HG03280 (cell line): ENCODE results near the gene DPP8.
"Not testable (repeated sequence)": the region's sequence is repeated elsewhere in the genome, so short reads cannot be mapped to it uniquely, and the experiment has no call there.

Source experiments
- ATAC-seq: cut with Tn5 transposase; IDR thresholded peaks from one replicate; pipeline ENCODE4 v1.9.1; 2021; ENCODE audit warnings: mild to moderate bottlenecking, moderate library complexity; ENCODE audit not compliant: unreplicated experiment

DPP8 gene

DNA sequence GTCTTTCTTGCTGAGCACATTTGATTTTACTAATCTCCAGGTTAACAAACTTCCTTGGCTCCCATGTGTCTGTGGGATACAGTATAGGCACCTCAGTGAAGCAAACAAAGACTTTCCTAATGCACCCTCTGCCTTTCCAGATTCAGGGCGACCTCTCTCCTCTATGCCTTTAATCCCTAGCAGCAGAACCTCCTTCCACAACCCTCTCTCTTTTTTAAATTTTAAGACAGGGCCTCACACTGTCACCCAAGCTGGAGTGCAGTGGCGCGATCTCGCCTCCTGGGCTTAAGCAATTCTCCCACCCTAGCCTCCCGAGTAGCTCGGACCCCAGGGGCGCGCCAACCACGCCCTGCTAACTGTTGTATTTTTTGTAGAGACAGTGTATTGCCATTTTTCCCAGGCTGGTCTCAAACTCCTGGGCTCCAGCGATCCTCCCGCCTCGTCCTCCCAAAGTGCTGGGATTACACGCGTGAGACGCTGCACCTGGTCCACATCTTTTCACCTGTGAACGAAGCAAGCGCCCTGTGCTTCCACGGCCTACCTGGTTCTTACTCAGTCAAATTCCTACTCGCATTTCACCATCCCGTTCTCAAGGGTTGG lies 11.1 kb upstream of the DPP8 start:
- ATAC-seq = no peak

DNA sequence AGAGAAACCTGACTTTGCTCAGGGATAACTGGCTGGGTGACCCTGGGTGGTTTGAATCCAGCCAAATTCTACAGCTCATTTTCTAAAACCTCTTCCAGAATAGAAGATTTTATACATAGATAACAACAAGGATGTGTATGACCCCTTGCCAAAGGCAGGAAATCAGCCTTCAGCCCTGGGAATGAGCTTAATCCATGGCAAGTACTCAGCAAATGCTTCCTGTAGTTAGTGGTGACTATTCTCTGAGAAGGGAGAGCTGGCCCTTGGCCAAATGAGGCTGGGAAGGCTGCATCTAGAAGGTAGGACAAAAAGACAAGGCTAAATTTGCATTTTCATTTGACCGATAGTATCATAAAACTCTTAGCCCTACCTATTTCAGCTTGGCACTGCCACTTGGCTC lies 8.1 kb upstream of the DPP8 start:
- ATAC-seq = no peak

DNA sequence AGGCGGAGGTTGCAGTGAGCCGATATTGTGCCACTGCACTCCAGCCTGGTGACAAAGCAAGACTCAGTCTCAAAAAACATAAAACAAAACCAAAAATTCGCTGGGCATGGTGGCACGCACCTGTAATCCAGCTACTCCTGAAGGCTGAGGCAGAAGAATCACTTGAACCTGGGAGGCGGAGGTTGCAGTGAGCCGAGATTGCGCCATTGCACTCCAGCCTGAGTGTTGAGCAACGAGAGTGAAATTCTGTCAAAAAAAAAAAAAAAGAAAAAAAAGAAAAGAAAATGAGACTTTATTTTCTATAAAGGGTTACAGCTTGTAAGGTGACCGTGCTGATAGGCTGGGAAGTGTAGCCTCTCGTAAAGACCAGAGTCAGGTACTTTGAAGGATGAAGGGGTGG lies 6.7 kb upstream of the DPP8 start:
- ATAC-seq = no peak

DNA sequence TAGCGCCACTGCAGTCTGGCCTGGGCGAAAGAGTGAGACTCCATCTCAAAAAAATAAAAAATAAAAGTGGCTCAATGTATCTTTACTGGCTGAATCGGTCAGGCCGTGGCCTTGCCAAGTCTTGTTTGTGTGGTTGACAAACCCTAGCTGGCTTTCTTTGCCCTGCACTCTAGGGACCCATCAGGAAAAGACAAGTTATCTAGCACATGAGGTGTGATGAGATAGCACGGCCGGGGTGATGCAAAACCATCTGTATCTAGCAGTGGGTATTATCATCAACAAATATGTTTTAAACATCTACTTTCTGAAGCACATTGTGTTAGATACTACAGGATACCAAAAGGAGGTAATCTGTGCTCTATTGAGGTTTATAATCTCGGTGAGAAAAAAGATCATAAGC lies 3.9 kb upstream of the DPP8 start:
- no peak for ATAC-seq

DNA sequence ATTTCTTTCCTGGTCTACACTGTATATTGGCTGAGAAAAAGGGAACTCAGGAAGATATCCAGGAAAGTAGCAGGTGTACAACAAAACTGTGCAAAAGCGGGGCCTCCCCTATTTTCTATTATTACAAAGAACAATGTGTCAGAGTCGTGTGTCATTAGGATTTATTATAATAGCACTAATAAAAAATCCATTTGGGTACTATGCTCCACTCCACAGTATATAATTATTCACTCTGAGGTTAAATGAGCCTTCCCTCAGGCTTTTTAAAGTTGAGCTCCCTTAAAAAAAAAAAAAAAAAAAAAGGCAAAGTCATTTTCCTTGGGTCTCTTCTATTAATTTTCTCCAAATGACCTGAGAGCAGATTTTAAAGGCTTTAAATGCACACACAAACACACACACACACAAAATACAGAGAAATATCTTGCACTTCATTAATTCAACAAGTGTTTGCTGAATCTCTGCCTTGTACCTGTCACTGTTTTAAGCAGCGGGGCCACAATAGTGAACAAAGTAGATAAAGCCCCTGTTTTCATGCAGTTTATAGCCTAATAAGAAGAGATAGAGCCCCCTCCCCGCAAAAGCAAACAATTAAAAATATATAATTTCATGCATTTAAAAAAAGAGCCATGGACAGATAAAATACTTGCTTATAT lies 1.3 kb upstream of the DPP8 start:
- ATAC-seq = no peak

DNA sequence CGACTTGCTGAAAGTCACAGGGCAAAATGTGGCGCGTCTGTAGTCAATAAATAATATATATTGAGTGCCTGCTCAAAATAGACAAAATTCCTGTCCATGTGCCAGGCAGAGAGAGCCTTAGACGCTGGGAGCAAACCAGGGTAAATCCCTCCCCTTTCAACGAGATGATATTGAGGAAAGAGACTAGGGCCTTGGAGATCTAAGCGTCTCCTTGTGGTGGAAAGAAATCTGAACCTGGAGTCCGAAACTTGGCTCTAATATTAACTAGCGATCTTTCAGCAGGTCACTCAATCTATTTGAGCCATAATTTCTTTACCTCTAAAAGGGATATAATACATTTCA lies 348 bp upstream of the DPP8 start:
- peak; percentile 10 for ATAC-seq

DNA sequence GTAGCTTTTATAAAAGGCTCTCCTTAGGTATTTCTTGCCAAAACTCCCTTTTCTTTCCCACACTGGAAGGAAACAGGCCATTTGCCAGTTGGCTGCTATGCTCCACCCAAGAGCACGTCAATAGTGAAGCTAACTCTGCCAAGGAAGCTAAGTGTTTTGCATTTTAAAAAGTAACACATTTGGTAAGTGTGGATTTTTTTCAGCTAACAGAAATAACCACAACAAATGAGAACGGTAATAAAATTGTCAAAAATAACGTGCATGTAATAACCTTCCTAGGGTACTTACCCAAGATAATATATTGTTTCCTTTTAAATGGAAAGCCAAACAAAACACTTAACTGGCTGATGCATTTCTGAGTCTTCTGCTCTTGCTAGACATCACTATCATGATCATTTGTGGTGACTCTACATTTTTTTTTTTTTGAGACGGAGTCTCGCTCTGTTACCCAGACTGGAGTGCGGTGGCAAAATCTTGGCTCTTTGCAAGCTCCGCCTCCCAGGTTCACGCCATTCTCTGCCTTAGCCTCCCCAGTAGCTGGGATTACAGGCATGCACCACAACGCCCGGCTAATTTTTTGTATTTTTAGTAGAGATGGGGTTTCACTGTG lies 4.6 kb downstream of the DPP8 start:
- ATAC-seq = no peak

DNA sequence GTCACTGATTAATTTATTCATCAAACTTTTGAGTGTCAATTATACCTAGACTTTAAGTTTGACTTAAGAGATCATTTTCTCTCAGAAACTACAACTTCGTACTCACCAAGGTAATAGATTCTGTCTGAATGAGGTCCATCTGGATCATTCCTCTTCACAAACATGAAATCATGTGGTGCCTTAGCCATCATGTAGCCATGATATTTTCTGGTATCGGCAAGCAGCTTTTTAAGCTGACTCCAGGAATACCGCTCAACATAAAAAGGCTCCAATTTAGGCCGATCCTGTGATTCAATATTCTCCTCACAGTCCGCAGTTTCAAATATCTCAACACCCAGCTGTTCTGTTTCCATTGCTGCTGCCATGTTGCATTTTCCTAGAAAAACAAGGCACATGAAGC lies 5.3 kb downstream of the DPP8 start:
- no peak for ATAC-seq

DNA sequence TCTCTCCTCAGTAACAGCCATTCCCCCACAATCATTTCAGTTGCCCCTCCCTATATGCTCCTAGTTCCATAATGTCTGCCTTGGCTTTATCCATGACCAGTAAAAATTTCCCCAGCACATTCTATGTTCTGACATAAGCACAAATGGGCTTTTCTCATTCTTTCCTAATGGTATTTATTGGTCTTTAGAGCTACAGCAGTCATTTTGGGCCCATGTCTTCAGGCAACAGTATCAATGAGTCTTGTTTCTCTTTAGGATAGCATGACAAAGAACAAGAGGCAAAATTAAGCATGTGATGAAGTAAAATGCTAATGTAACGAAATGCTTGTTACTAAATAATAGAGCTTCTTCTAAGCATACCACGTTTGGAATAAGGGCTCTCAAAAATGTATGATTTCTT lies 8.2 kb downstream of the DPP8 start:
- ATAC-seq = no peak

DNA sequence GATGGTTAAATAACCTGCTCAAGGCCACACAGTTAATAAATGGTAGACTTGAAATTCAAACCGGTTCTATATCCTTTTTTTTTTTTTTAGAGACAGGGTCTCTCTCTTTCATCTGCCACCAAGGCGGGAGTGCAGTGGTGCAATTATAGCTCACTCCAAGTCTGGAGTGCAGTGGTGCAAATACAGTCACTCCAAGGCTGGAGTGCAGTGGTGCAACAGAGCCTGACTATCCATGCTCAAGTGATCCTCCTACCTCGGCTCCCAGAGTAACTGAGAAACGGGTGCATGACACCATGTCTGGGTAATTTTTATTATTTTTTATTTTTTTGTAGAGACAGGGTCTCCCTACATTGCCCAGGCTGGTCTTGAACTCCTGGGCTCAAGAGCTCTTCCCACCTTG lies 23.4 kb downstream of the DPP8 start:
- ATAC-seq = no peak

DNA sequence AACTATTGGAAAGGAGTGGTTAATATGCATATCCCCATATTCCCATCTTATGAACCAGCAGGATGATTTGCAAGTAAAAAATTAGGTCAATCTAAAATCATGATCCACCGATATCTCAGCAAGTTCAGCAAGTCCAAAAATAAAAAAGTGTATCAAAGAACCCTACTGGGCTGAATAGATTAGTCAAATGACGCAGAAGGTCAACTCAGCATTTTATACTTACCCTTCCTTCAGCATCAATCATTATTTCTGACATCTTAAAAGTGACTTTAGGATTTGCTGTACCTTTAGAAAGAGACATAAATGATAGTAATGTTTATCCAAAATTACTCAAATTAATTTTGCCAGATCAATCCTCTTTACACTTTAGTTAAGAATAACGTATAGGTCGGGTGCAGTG lies 32.6 kb downstream of the DPP8 start:
- ATAC-seq = no peak

DNA sequence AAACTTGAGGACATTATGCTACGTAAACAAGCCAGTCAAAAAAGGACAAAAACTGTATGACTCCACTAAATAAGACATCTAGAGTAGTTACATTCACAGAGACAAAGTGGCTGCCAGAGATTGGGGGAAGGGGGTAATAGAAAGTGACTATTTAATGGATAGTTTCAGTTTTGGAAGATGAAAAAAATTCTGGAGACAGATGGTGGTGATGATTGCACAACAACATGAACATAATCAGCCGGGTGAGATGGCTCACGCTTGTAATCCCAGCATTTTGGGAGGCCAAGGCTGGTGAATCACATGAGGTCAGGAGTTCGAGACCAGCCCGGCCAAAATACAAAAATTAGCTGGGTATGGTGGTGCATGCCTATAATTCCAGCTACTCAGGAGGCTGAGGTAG lies 40.6 kb downstream of the DPP8 start:
- ATAC-seq = no peak

DNA sequence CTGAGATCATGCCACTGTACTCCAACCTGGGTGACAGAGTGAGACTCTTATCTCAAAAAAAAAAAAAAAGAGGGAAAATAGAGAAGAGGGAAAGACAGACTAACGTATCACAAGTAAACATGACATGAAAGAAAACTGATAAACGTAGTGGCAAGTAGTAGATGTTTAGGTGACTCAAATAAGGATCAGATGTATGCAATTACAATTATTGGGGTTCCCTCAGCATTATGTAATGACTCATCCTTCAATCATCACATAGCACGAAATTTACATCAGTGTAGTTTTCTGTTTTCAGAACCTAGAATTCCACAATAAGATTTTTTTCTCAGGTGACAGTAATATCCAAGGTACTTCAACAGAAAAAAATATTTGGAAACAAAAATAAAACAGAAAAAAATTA lies 46.6 kb downstream of the DPP8 start:
- ATAC-seq = no peak

DNA sequence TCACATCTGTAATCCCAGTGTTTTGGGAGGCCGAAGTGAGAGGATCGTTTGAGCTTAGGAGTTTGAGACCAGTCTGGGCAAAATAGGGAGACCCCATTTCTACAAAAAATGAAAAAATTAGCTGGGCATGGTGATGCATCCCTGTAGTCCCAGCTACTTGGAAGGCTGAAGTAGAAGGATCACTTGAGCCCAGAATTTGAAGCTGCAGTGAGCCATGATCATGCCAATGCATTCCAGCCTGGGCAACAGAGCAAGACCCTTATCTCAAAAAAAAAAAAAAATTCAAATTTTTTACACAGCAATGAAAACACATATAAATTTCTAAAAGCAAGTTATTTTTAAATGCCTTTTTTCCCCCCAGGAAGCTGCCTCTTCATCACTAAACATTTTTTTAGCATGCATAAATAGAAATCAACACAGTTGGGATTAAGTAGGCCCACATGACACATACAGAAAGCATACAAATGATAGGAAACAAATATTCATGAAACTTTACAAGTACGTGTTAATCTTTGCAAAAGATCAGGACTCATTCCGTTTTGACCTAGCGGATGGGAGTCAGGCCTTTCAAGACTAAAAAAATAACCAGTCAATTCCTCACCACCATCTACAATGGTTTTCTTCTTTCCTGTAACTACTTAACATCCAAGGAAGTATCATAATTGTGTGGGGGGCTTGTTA lies 49.1 kb downstream of the DPP8 start:
- ATAC-seq = no peak

DNA sequence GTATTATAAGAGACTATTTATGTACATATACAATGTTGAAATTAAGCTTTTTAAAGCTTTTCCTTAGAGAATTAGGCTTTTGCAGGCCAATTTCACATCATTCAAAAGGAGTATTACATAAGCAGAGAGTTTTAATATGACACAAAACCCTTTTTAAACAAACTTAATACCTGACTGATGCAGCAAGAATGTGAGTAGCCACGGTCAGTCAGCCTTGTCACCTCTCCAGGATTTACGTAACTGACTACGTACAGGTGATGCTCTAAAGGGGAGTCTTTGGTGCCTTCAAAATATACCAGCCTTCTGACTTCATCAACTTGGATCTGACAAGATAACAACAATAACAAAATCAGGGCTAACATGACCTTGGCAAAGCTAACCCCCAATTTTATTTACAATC lies 50.6 kb downstream of the DPP8 start:
- no peak for ATAC-seq

DNA sequence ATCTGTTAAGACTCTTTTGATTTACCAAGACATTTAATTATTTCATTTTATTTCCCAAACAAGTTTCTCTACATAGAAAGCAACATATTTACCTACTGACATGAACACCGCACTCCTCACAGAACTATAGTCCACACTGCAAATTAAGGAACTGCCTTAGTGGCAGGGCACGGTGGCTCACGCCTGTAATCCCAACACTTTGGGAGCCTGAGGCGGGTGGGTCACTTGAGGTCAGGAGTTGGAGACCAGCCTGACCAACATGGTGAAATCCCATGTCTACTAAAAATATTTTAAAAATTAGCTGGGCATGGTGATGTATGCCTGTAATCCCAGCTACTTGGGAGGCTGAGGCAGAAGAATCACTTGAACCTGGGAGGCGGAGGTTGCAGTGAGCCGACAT lies 54.4 kb downstream of the DPP8 start:
- not testable (repeated sequence) for ATAC-seq

DNA sequence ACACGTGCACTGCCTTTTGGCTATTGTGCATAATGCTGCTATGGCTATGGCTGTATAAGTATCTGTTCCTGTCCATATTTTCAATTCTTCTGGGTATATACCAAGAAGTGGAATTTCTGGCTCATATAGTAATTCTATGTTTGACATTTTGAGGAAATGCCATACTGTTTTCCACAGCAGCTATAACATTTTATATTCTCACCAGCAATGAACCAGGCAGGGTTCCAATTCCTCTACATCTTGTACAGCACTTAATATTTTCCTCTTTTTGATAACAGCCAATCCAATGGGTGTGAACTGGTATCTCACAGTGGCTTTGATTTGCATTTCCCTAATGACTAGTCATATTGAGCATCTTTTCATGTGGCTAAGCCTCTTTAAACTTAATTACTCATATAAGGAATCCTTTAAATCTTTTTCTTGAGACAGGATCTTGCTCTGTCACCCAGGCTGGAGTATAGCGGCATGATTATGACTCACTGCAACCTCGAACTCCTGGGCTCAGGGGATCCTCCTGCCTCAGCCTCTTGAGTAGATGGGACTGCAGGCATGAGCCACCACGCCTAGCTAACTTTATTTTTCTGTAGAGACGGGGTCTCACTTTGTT lies 56.6 kb downstream of the DPP8 start:
- no peak for ATAC-seq

DNA sequence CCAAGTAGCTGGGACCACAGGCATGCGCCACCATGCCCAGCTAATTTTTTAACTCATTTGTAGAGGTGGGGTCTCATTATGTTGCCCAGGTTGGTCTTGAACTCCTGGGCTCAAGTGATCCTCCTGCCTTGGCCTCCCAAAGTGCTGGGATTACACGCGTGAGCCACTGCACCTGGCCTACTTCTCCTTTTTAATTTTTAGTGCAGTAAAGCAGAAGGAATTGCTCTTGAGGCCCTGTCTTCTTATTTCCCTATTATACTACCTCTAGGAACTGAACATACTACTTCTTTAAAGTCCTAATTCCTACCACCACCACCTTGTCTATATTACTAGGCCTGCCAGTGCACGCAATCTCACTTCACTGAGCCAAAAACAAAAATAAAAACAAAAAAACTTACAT lies 62.2 kb downstream of the DPP8 start:
- ATAC-seq = not testable (repeated sequence)

DNA sequence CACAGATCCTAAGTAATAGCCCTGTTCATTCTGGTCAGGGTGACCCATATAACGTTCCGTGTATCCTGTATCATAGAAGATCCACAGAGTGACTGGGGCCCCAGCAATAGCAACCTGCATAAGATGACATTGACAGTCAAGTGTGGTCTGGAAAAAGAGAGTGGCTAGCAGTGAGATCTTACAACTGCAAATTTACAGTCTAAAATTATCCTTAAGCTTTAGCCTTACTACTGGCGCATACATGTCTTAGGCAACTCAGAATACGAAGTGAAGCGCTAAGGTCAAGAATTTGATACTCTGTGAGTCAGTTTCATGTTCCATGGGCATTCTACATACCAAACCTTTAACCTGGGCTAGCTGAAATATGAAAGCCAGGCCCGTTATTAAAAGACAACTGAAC lies 65.5 kb downstream of the DPP8 start:
- no peak for ATAC-seq

DNA sequence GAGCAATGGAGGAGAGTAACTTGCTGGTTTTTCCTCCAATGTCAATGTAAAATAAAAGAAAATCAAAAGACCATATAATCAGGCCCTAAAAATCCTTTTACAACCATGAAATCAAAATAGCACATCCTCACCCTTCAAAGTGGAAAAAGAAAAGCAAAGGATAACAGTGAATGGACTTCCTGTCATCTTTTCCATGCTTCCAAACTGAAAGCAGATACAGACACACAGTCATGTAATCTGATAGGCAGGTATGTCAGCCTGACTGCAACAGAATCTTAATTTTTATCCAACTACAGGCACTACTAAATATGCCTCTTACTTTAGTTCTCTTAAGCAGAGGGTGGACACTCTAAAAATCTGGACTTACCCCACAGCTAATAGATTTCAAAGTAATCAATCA lies 66.9 kb downstream of the DPP8 start:
- ATAC-seq = no peak

DNA sequence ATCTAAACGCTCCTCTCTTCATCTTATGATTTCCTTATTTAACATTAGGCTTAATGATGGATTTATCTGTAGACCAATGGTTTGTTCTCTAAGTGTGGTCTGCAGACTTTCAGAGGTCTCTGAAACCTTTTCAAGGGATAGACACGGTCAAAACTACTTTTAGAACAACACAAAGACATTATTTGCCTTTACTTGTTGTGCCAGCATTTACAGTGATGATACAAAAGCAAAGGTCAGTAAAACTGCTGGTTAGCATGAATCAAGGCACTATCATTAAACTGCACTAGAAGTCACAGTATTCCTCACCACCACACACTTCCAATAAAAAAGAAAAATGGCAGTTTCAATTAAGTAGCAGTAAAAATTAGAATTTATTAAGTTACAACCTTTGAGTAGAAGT lies 70.3 kb downstream of the DPP8 start:
- no peak for ATAC-seq

DNA sequence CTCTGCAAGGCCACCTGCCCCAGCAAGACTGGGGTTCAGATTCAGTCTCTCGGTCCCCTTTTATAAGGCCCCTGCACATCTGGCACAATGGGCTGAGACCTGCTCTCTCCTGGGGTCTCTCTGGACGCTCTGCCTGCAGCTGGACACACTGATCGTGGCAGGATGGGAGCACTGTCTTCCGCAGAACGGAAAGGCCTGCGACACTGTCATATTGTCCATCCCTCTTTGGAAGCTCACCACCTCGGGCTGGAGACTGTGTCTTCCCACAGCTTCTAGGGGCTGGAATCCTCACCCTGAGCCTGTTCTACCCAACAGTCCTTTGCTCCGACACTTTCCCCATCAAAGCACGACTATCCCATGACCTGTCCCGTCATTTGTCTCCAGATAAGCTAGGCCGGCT lies 83.3 kb downstream of the DPP8 start:
- no peak for ATAC-seq
